IPS-18a (cell line): ENCODE results near the gene PAX9.

Experiments
- H3K27ac ChIP-seq: one replicate; pipeline ENCODE4 v1.5.1; 2013; ENCODE audit warnings: low read length
- H3K27me3 ChIP-seq: one replicate; pipeline ENCODE4 v1.6.1; 2013; ENCODE audit warnings: mild to moderate bottlenecking, low read length; ENCODE audit not compliant: control insufficient read depth, insufficient read depth
- H3K36me3 ChIP-seq: one replicate; pipeline ENCODE4 v1.6.1; 2013; ENCODE audit warnings: low read depth, low read length; ENCODE audit not compliant: control insufficient read depth
- H3K4me1 ChIP-seq: one replicate; pipeline ENCODE4 v1.6.1; 2013; ENCODE audit warnings: low read depth, low read length; ENCODE audit not compliant: control insufficient read depth
- H3K4me3 ChIP-seq: one replicate; pipeline ENCODE4 v1.5.1; 2013; ENCODE audit warnings: low read length
- H3K9ac ChIP-seq: one replicate; pipeline ENCODE4 v1.6.1; 2013; ENCODE audit warnings: mild to moderate bottlenecking, low read length, moderate library complexity
- H3K9me3 ChIP-seq: one replicate; pipeline ENCODE4 v1.6.1; 2013; ENCODE audit warnings: low read depth, low read length; ENCODE audit not compliant: control insufficient read depth

The PAX9 gene

DNA sequence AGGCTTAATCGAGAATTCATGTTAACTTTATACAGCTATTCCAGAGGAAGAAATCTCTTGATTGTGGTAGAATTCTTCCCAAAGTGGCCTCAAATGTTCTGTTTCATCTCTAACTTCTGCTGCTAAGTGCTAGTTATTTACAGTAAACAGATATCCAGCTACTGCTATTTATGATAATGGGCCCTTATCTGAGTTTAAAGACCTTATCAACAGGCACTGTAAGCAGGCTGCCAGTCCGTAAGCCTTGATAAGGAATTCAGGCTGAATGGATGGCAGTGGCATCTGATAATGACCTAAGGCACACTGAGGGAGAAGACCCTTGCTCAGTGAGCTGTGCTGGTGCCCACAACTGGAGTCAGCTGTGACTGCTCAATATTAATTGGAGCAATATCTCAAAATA lies 59.0 kb downstream of the PAX9 start:
- Histone ChIP-seq H3K4me3 (no peak overlapping the region), H3K36me3 (no peaks in the 10 kb centered on the region), H3K27ac (no peak overlapping the region), H3K4me1 (peaks cover 15% of the 10 kb centered on the region), H3K9me3 (no peaks in the 10 kb centered on the region), H3K9ac (no peak overlapping the region), H3K27me3 (no peaks in the 10 kb centered on the region)

GRCh38 chr14:36721877-36722276 lies 60.2 kb downstream of the PAX9 start:
- Histone ChIP-seq H3K9me3 (no peaks in the 10 kb centered on the region), H3K36me3 (no peaks in the 10 kb centered on the region), H3K9ac (no peak overlapping the region), H3K4me1 (peaks cover 12% of the 10 kb centered on the region), H3K27me3 (no peaks in the 10 kb centered on the region), H3K27ac (no peak overlapping the region), H3K4me3 (no peak overlapping the region)

DNA sequence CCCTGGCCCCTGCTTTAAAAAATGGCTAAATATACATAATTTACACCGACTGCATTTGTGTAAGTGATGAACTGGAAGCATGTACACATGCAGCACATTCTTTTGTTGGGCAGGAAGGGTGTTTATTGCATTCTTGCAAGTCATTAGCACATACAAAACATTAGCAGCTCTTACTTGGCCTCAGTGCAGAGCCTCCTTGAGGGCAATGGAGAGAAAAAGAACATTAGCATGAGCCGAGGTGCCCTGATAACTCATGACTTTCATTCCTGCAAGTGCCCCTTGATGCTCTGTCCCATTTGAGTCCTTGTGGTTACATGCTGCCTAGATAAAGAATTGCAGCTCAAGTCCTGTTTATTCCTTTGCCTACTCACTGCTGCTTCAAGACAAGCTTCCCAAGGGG lies 61.9 kb downstream of the PAX9 start:
- no peak overlapping the region for H3K27ac ChIP-seq
- no peaks in the 10 kb centered on the region for H3K36me3 ChIP-seq
- H3K27me3 ChIP-seq = no peaks in the 10 kb centered on the region
- H3K9me3 ChIP-seq = no peaks in the 10 kb centered on the region
- peaks cover 3% of the 10 kb centered on the region for H3K4me1 ChIP-seq
- no peak overlapping the region for H3K4me3 ChIP-seq
- no peak overlapping the region for H3K9ac ChIP-seq

GRCh38 chr14:36724162-36724561 lies 62.5 kb downstream of the PAX9 start:
- Histone ChIP-seq H3K9me3 (no peaks in the 10 kb centered on the region), H3K27ac (no peak overlapping the region), H3K4me3 (no peak overlapping the region), H3K9ac (no peak overlapping the region), H3K4me1 (peaks cover 3% of the 10 kb centered on the region), H3K27me3 (no peaks in the 10 kb centered on the region), H3K36me3 (no peaks in the 10 kb centered on the region)

DNA sequence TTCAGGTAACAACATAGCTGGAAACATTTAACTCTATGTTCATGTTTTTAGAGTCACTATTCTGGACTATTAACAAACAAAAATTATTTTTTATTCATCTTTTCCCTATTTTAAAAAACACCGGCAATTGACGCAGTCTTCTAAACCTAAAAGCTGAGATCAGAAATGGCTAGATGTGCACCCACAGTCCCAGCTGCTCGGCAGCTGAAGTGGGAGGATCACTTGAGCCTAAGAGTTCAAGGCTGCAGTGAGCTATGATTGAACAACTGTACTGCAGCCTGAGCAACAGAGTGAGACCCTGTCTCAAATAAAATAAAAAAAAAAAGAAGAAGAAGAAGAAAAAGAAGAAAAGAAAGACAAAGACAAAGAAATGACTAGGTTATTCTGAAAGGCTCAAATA lies 64.5 kb downstream of the PAX9 start:
- no peak overlapping the region for H3K4me3 ChIP-seq
- no peaks in the 10 kb centered on the region for H3K9me3 ChIP-seq
- no peak overlapping the region for H3K9ac ChIP-seq
- peaks cover 3% of the 10 kb centered on the region for H3K4me1 ChIP-seq
- no peaks in the 10 kb centered on the region for H3K36me3 ChIP-seq
- no peak overlapping the region for H3K27ac ChIP-seq
- H3K27me3 ChIP-seq = no peaks in the 10 kb centered on the region
